Right cardiac atrium (tissue), 5 donors: ENCODE data around the gene LGALS1. TPM values are rescaled to one million over a fixed set of nuclear protein-coding genes. Genes with fewer than 3 reads are reported as not detected.

ENCODE experiments used
- ATAC-seq, 2 donors: fragments of 200-7000 bp; cut with Tn5 transposase; one replicate each; pipeline versions ENCODE4 v1.8.0 to v1.9.1; 2020; ENCODE audit warnings: moderate library complexity in 2 of 2, mild to moderate bottlenecking in 1 of 2
- DNase-seq, 3 donors: peaks; one replicate each; pipeline ENCODE4 v3.0.0-alpha.2; 2020
- H3K27ac ChIP-seq: one replicate; pipeline ENCODE4 v1.5.1; 2013; ENCODE audit warnings: mild to moderate bottlenecking, low read length, control low read depth, moderate library complexity
- H3K27me3 ChIP-seq: one replicate; pipeline ENCODE4 v1.6.1; 2013; ENCODE audit not compliant: control insufficient read depth, insufficient read depth
- H3K4me1 ChIP-seq: one replicate; pipeline ENCODE4 v1.6.1; 2013; ENCODE audit warnings: low read length; ENCODE audit not compliant: control insufficient read depth, insufficient read depth
- H3K4me3 ChIP-seq: one replicate; pipeline ENCODE4 v1.5.1; 2013; ENCODE audit warnings: low read length, control low read depth
- H3K9me3 ChIP-seq: one replicate; pipeline ENCODE4 v1.6.1; 2013; ENCODE audit warnings: low read length; ENCODE audit not compliant: control insufficient read depth
- WGBS: extraction: QIAGEN DNeasy Blood & Tissue Kit; methylation state at CpG from one replicate; pipeline ENCODE4 v1.1.7; 2013; 5-methylcytosine and 5-hydroxymethylcytosine counted together
- intact Hi-C, 4 donors: fragments of 100-400 bp; cut with DNase I; formaldehyde crosslinking; loops; one replicate each; pipeline versions ENCODE4 v1.11.0 to v1.14.0; 2022 to 2023
- polyA plus RNA-seq: library from polyadenylated mRNA; stranded (reverse); fragments of 200-250 nt; gene quantifications from one replicate; pipeline ENCODE4 v1.2.3, GENCODE V29; 2013
- total RNA-seq, 4 donors: library from RNA; stranded (reverse); fragmentation: NEBNext Ultra II Directional; extraction: Animal tissue kit (Norgen Biotek cat#: 25700); gene quantifications; one replicate each; pipeline ENCODE4 v1.2.1, GENCODE V29; 2021
- donor health status: healthy with polysubstance abuse.
- donor health status: DM: no; HTN: yes; CAD: no.
- donor health status: DM: no; HTN: no; CAD: no.
- donor health status: DM: no; HTN: yes; CAD: no; lungs with severe emphysema.
- donor health status: DM: yes; HTN: yes; CAD: no.

The LGALS1 gene
- total and polyA plus RNA-seq, 5 donors = 438 to 1,338 (median 636) TPM

DNA sequence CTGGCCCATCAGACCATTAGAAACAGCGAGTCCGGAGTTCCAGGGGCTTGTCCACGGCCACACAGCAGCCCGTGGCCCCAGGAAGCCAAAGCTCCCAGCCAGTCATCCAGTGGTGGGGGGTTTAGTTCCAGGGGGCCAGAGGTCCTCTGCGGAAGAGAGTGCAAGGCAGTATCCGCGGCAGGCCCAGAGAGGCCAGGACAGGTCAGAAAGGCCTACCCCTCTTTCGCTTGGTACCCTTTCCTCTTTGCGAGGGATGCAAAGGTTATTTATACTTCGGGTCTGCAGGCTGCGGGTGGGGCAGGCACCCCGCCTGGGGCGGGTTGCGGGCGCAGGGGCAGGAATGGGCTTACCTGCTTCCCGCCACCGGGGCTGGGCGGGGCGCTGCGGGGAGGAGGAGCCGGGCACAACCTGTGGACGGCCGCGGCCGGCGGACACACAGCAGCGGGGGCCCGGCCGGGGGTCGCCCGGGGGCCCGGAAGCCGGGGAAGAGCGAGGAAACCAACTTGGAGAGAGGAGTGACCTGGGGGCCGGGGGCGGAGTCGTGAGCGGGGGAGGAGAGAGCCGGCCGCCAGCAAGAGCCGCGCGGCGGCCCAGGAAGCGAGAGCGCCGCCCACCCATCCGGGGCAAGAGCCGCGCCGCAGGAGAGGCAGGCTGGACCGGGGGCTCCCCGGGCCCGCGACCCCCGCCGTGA is 36.2 kb upstream of the LGALS1 start, which contains the start of gene SH3BP1:
TSS of gene SH3BP1 (plus strand) at position 600 of the 691 bp plus-strand sequence. CDS start 119 bp downstream, outside the sequence.
- no peaks in the 10 kb centered on the region for H3K9me3 ChIP-seq
- H3K27me3 ChIP-seq = no peaks in the 10 kb centered on the region
- intact Hi-C loops = no loop called here
- 7% methylated on average over 57 of the region's 57 CpGs for WGBS
- H3K27ac ChIP-seq = no peak within 1 kb of the TSS
- H3K4me3 ChIP-seq = peak within 1 kb of the TSS; percentile 63
- peak; percentile 17 to 19 for ATAC-seq
- peak; percentile 58 to 89 (median 88) for DNase-seq
- peaks cover 7% of the 10 kb centered on the region for H3K4me1 ChIP-seq

GRCh38 chr22:37639771-37640590 is 35.5 kb upstream of the LGALS1 start:
- Histone ChIP-seq H3K27ac (no peak overlapping the region), H3K9me3 (no peaks in the 10 kb centered on the region), H3K4me1 (no peaks in the 10 kb centered on the region), H3K27me3 (no peaks in the 10 kb centered on the region), H3K4me3 (peak overlapping the region; percentile 63)
- ATAC-seq (no peak), DNase-seq (no peak)
- intact Hi-C loops = loop anchor here (5.0 to 10.0 kb wide), 3 partner anchors 42 to 155 kb away; no protein-coding TSS in a partner anchor
- WGBS = 7% methylated on average over 27 of the region's 27 CpGs

DNA sequence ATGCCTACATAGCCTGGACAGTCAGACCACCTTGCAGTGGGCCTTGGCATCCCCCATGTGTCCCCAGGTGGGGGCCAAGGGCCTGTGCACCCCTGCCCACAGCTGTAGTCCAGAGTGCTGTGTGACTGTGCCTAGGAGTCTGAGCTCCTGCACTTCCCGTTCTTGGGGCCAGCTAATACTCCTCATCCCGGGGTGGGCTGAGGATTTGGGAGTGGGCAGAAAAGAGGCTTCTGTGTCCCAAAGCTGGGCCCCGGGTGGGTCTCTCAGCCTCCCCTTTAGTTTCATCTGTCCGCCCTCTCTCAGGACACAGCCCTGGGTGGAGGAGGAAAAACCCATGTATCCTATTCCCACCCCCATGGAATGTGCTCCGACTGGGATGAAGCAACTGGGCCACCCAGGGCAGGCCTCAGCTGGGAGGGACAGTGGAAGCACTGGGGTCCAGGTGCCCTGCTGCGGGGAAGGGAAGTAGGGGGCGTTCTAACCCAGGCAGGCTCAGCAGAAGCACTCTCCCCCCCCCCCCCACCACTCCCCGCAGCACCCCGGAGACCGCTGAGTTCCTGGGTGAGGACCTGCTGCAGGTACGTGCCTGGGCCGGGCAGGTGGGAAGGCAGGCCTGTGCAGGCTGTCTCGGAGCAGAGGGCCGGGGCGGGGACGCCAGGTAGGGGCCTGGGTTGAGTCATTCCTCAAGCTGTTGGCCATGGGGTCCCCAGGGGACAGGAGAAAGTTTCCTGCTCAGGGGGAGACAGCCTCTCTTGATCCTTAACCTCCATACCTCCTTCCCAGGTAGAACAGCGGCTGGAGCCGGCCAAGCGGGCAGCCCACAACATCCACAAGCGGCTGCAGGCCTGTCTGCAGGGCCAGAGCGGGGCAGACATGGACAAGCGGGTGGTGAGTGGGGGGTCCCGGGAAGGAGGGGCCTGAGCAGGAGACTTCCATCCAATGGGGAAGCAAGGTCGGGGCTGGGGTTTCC is 34.6 kb upstream of the LGALS1 start:
- Histone ChIP-seq H3K4me3 (peak overlapping the region; percentile 63), H3K27ac (no peak overlapping the region), H3K4me1 (no peaks in the 10 kb centered on the region), H3K27me3 (no peaks in the 10 kb centered on the region), H3K9me3 (no peaks in the 10 kb centered on the region)
- intact Hi-C loops = loop anchor here (5.0 to 10.0 kb wide), 3 partner anchors 41 to 154 kb away; no protein-coding TSS in a partner anchor
- DNase-seq (no peak), ATAC-seq (no peak)
- 81% methylated on average over 24 of the region's 24 CpGs for WGBS

- DNase-seq = no peak
- H3K4me3 ChIP-seq = no peak overlapping the region
- intact Hi-C loops = loop anchor here (5.0 to 10.0 kb wide), 3 partner anchors 41 to 153 kb away; no protein-coding TSS in a partner anchor
- 90% methylated on average over 5 of the region's 5 CpGs for WGBS
- H3K27me3 ChIP-seq = no peaks in the 10 kb centered on the region
- H3K4me1 ChIP-seq = no peaks in the 10 kb centered on the region
- H3K27ac ChIP-seq = no peak overlapping the region
- no peaks in the 10 kb centered on the region for H3K9me3 ChIP-seq
- no peak for ATAC-seq
Measured at GRCh38 chr22:37641561-37641949, 33.9 kb upstream of the LGALS1 start.

- Histone ChIP-seq H3K4me3 (no peak overlapping the region), H3K4me1 (no peaks in the 10 kb centered on the region), H3K27ac (no peak overlapping the region), H3K27me3 (no peaks in the 10 kb centered on the region), H3K9me3 (no peaks in the 10 kb centered on the region)
- peak; percentile 77 to 80 for ATAC-seq
- WGBS = 36% methylated on average over 9 of the region's 9 CpGs
- intact Hi-C loops = loop anchor here (5.0 to 10.0 kb wide), 3 partner anchors 39 to 151 kb away; no protein-coding TSS in a partner anchor
- peak; percentile 87 to 96 (median 94) for DNase-seq
Measured at GRCh38 chr22:37643225-37643847, 32.1 kb upstream of the LGALS1 start.

- no peak overlapping the region for H3K4me3 ChIP-seq
- ATAC-seq = no peak
- DNase-seq = no peak
- intact Hi-C loops = loop anchor here in 2 of 4 donors (5.0 to 10.0 kb wide), 2 partner anchors 35 to 147 kb away; no protein-coding TSS in a partner anchor
- H3K4me1 ChIP-seq = no peaks in the 10 kb centered on the region
- no peak overlapping the region for H3K27ac ChIP-seq
- H3K27me3 ChIP-seq = no peaks in the 10 kb centered on the region
- WGBS = 93% methylated on average over 9 of the region's 9 CpGs
- H3K9me3 ChIP-seq = no peaks in the 10 kb centered on the region
Measured at GRCh38 chr22:37647317-37647716, 28.1 kb upstream of the LGALS1 start.

DNA sequence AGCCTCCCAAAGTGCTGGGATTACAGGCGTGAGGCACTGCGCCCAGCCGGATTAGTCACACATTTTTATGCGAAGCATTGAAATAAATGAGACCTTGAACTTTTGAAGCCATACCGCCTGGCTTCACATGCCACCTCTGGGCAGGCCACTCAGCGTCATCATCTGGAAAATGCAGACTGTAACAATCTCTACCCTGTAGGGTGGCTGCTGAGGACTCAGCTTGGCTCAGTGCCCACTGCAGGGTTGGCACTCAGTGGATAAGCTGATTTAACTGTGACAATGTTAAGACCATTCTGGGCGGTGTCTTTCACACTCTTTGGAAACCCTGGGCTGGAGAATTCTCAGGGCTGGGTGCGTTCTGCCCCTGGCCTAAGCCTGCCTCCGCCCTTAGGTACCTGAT is 27.5 kb upstream of the LGALS1 start:
- intact Hi-C loops = loop anchor here in 2 of 4 donors (5.0 to 10.0 kb wide), 2 partner anchors 34 to 147 kb away; no protein-coding TSS in a partner anchor
- no peak for ATAC-seq
- 83% methylated on average over 9 of the region's 9 CpGs for WGBS

GRCh38 chr22:37650463-37651136 is 24.8 kb upstream of the LGALS1 start:
- Histone ChIP-seq H3K4me1 (no peaks in the 10 kb centered on the region), H3K27ac (no peak overlapping the region), H3K9me3 (no peaks in the 10 kb centered on the region), H3K4me3 (no peak overlapping the region), H3K27me3 (no peaks in the 10 kb centered on the region)
- intact Hi-C loops = no loop called here
- DNase-seq (no peak), ATAC-seq (no peak)
- WGBS = 96% methylated on average over 17 of the region's 17 CpGs

More for the DNA sequence above, 27.5 kb upstream of the LGALS1 start:
- Histone ChIP-seq H3K27ac (no peak overlapping the region), H3K27me3 (no peaks in the 10 kb centered on the region), H3K9me3 (no peaks in the 10 kb centered on the region), H3K4me3 (no peak overlapping the region), H3K4me1 (no peaks in the 10 kb centered on the region)
- no peak for DNase-seq

GRCh38 chr22:37654563-37655251 is 20.7 kb upstream of the LGALS1 start:
- Histone ChIP-seq H3K27ac (no peak overlapping the region), H3K27me3 (no peaks in the 10 kb centered on the region), H3K4me3 (no peak overlapping the region), H3K4me1 (peaks cover 3% of the 10 kb centered on the region), H3K9me3 (no peaks in the 10 kb centered on the region)
- intact Hi-C loops = no loop called here
- DNase-seq (no peak), ATAC-seq (no peak)
- whole genome bisulfite sequencing = 79% methylated on average over 14 of the region's 14 CpGs
